GM23338 (cell line): ENCODE measurements around the gene ANAPC2. TPM values are rescaled to one million over a fixed set of nuclear protein-coding genes. Genes with fewer than 3 reads are reported as not detected.

Experiments used
- ATAC-seq: fragments of 200-7000 bp; cut with Tn5 transposase; 3 replicates; pipeline ENCODE4 v1.9.1; 2020
- DNase-seq: peaks from one replicate; pipeline ENCODE4 v3.0.0-alpha.2; 2015; ENCODE audit warnings: low spot score
- H2AFZ ChIP-seq: fragments of 200-600 bp; sonication (generic); 2 replicates; pipeline ENCODE4 v1.8.0; 2016; ENCODE audit warnings: antibody characterized with exemption, mild to moderate bottlenecking, moderate library complexity
- H3F3A ChIP-seq: fragments of 200-600 bp; sonication (generic); replicated peaks from 2 replicates; pipeline ENCODE4 v1.8.0; 2017; ENCODE audit warnings: antibody characterized with exemption, mixed run types, low read depth
- H3K27ac ChIP-seq: fragments of 200-600 bp; sonication (generic); 2 replicates; pipeline ENCODE4 v1.6.1; 2016; ENCODE audit warnings: low read depth
- H3K27me3 ChIP-seq: fragments of 200-600 bp; sonication (generic); 2 replicates; pipeline ENCODE4 v1.8.0; 2016; ENCODE audit warnings: mild to moderate bottlenecking, mixed run types, moderate library complexity; ENCODE audit not compliant: insufficient read depth
- H3K36me3 ChIP-seq: fragments of 200-600 bp; sonication (generic); 2 replicates; pipeline ENCODE4 v1.8.0; 2016; ENCODE audit warnings: mild to moderate bottlenecking; ENCODE audit not compliant: insufficient read depth
- H3K4me1 ChIP-seq: fragments of 200-600 bp; sonication (generic); 2 replicates; pipeline ENCODE4 v1.8.0; 2016; ENCODE audit warnings: mild to moderate bottlenecking, moderate library complexity; ENCODE audit not compliant: insufficient read depth
- H3K4me2 ChIP-seq: fragments of 200-600 bp; sonication (generic); 2 replicates; pipeline ENCODE4 v1.7.1; 2017; ENCODE audit warnings: mixed run types
- H3K4me3 ChIP-seq: fragments of 200-600 bp; sonication (generic); 2 replicates; pipeline ENCODE4 v1.6.1; 2016; ENCODE audit warnings: mixed run types
- H3K79me2 ChIP-seq: fragments of 200-600 bp; sonication (generic); replicated peaks from 2 replicates; pipeline ENCODE4 v1.8.0; 2017; ENCODE audit warnings: mild to moderate bottlenecking; ENCODE audit not compliant: insufficient read depth
- H3K9me2 ChIP-seq: fragments of 200-600 bp; sonication (generic); 2 replicates; pipeline ENCODE4 v1.8.0; 2017; ENCODE audit not compliant: insufficient read depth
- H4K20me1 ChIP-seq: fragments of 200-600 bp; sonication (generic); replicated peaks from 2 replicates; pipeline ENCODE4 v1.8.0; 2017; ENCODE audit warnings: mild to moderate bottlenecking; ENCODE audit not compliant: insufficient read depth
- H3K27ac Mint-ChIP-seq: 2 replicates; pipeline ENCODE4 v1.8.0; 2020; ENCODE audit warnings: inconsistent platforms, mild to moderate bottlenecking, moderate library complexity, mixed read lengths
- H3K27me3 Mint-ChIP-seq: 3 replicates; pipeline ENCODE4 v1.8.0; 2022; ENCODE audit warnings: low read depth, mild to moderate bottlenecking, moderate library complexity, mixed read lengths, inconsistent platforms; ENCODE audit not compliant: insufficient read depth, poor library complexity
- H3K36me3 Mint-ChIP-seq: 3 replicates; pipeline ENCODE4 v1.8.0; 2021; ENCODE audit warnings: low read depth, mild to moderate bottlenecking, inconsistent platforms, moderate library complexity, mixed read lengths
- H3K4me1 Mint-ChIP-seq: 3 replicates; pipeline ENCODE4 v1.8.0; 2020; ENCODE audit warnings: mild to moderate bottlenecking, inconsistent platforms, mixed read lengths
- H3K4me3 Mint-ChIP-seq: 3 replicates; pipeline ENCODE4 v1.8.0; 2021; ENCODE audit warnings: moderate library complexity, mild to moderate bottlenecking, inconsistent platforms, mixed read lengths
- H3K9me3 Mint-ChIP-seq: 3 replicates; pipeline ENCODE4 v1.8.0; 2020; ENCODE audit warnings: moderate library complexity, mild to moderate bottlenecking, inconsistent platforms, mixed read lengths
- ETS1 ChIP-seq: IDR thresholded peaks from 2 replicates; pipeline ENCODE4 v1.6.1; 2016; ENCODE audit warnings: antibody characterized with exemption
- EZH2phosphoT487 ChIP-seq: fragments of 200-600 bp; sonication (generic); IDR thresholded peaks from one replicate; pipeline ENCODE4 v1.8.1; 2018; ENCODE audit warnings: antibody characterized with exemption; ENCODE audit not compliant: unreplicated experiment
- JUNB ChIP-seq: IDR thresholded peaks from one replicate; pipeline ENCODE4 v1.6.1; 2016; ENCODE audit warnings: antibody characterized with exemption; ENCODE audit not compliant: unreplicated experiment
- NANOG ChIP-seq: IDR thresholded peaks from 2 replicates; pipeline ENCODE4 v1.6.1; 2016; ENCODE audit warnings: antibody characterized with exemption, borderline replicate concordance
- REST ChIP-seq: IDR thresholded peaks from one replicate; pipeline ENCODE4 v1.6.1; 2018; ENCODE audit warnings: antibody characterized with exemption; ENCODE audit not compliant: unreplicated experiment
- ZNF114 ChIP-seq: fragments of 250-450 bp; sonication (Bioruptor Pico); IDR thresholded peaks from 2 replicates; pipeline ENCODE4 v1.5.0; 2020; ENCODE audit warnings: mild to moderate bottlenecking, moderate library complexity
- ZNF331 ChIP-seq: fragments of 250-450 bp; sonication (Bioruptor Pico); IDR thresholded peaks from 2 replicates; pipeline ENCODE4 v1.5.0; 2020; ENCODE audit warnings: low read depth, mild to moderate bottlenecking, moderate library complexity
- polyA plus RNA-seq: library from polyadenylated mRNA; unstranded; fragments of >200 nt; fragmentation: Nextera tagmentation; extraction: Ambion mirVana; gene quantifications from 2 replicates; pipeline ENCODE4 v1.2.1, GENCODE V29; 2016
- total RNA-seq: library from RNA; depleted of rRNA; stranded (reverse); fragments of >200 nt; shearing (Covaris generic); gene quantifications from 2 replicates; pipeline ENCODE4 v1.2.3, GENCODE V29; 2014
- TF ChIP-seq, protein P1 (sequence below), 2 experiments: fragments of 200-600 bp in 1 of 2; sonication (generic) in 1 of 2; conservative IDR thresholded peaks; 2 replicates each; pipeline versions ENCODE4 v1.5.1 to v1.6.1; 2016 to 2017; ENCODE audit warnings: antibody characterized with exemption in 2 of 2, low read depth in 2 of 2, mild to moderate bottlenecking in 2 of 2, moderate library complexity in 1 of 2

Gene ANAPC2
- total and polyA plus RNA-seq, 2 experiments from 2014 or later: 16.4 to 42.9 TPM

DNA sequence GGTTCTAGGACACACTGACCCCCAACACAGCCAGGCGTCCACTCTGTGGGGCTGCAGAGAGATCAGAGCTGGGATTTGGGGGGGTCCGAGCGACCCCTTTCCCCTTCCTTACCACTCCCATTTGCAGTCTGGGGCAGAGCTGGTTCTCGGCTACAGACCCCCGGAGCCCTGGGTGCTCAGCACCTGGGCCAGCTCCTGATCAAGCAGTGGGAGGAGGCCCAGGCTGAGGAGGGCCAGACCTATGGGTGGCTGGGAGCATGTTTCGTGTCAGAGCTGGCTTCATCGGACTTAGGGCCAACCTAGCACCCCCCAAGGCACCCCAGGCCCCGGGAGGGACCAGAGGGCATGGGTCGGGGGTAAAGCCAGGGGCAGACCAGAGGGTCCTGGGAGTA lies 41.8 kb downstream of the ANAPC2 start:
- H3K4me3 ChIP-seq: no peak overlapping the region
- DNase-seq (no peak), ATAC-seq (peak; percentile 41)
- no peaks in the 10 kb centered on the region for H3K36me3 Mint-ChIP-seq
- no peak overlapping the region for H3K27ac ChIP-seq
- no peak overlapping the region for H2AFZ ChIP-seq
- no peaks in the 10 kb centered on the region for H3K4me1 ChIP-seq
- H3K79me2 ChIP-seq: no peaks in the 10 kb centered on the region
- H3K27me3 Mint-ChIP-seq: peaks cover 17% of the 10 kb centered on the region
- H3F3A ChIP-seq: 0 out of 2 replicates have a peak, but pooled peaks cover 2% of the 10 kb centered on the region
- H3K9me2 ChIP-seq: no peaks in the 10 kb centered on the region
- no peaks in the 10 kb centered on the region; the same call in 1 of the 2 replicates for H4K20me1 ChIP-seq
- no peak overlapping the region for H3K4me2 ChIP-seq
- H3K4me3 Mint-ChIP-seq: no peak overlapping the region
- H3K4me1 Mint-ChIP-seq: peaks cover 2% of the 10 kb centered on the region; the same call in 1 of the 3 replicates
- no peaks in the 10 kb centered on the region for H3K27me3 ChIP-seq
- peak; percentile 55 for TF ChIP-seq REST
- TF ChIP-seq ZNF114 (CRISPR knock-in tag): no peak
- H3K9me3 Mint-ChIP-seq: peaks cover 13% of the 10 kb centered on the region; the same call in 2 of the 3 replicates
- no peaks in the 10 kb centered on the region for H3K36me3 ChIP-seq
- no peak overlapping the region for H3K27ac Mint-ChIP-seq

DNA sequence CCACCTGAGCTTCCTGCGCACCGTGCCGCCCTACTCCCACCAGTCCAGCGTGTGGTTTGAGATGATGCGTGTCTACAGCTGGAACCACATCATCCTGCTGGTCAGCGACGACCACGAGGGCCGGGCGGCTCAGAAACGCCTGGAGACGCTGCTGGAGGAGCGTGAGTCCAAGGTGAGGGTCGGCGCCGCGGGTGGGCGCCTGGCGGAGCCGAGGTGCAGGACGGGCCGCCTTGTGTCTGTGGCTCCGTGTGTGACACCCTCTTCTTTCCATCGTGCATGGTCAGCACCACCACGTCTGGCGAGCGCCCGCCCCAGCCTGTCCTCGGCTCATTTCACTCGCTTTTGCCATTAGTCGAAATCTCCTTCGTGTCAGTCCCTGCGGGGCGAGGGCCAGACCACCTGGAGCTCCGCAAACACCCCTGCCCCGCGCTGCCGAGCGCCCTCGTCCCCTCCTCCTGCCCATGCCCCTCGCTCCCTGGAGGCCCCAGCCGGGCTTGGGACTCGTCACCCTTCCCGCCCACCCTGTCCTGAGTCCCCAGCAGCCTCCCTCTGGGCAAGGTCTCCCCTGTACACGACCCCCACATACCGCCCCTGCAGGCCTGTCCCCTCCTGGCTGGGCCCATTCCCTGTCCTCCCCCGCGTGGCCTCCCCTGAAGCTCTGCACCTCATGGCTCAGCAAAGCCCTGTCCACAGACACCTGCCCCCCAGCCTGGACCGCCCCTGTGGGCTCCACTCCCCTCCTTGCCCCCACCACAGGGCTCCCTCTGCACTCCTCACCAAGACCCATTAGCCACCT lies 42.4 kb downstream of the ANAPC2 start:
- Histone ChIP-seq H3K4me1 (no peaks in the 10 kb centered on the region), H3K4me2 (no peak overlapping the region), H3K27ac (no peak overlapping the region), H3K4me3 (no peak overlapping the region), H2AFZ (no peak overlapping the region), H3K36me3 (no peaks in the 10 kb centered on the region), H3K79me2 (no peaks in the 10 kb centered on the region), H3K27me3 (peaks cover 6% of the 10 kb centered on the region; the same call in 1 of the 2 replicates), H4K20me1 (no peaks in the 10 kb centered on the region), H3F3A (0 out of 2 replicates have a peak, but pooled peaks cover 2% of the 10 kb centered on the region), H3K9me2 (no peaks in the 10 kb centered on the region)
- H3K9me3 Mint-ChIP-seq: peaks cover 7% of the 10 kb centered on the region; the same call in 2 of the 3 replicates
- TF ChIP-seq ZNF114 (CRISPR knock-in tag) (no peak), JUNB (no peak), NANOG (no peak), REST (peak; percentile 28), EZH2phosphoT487 (no peak), ETS1 (no peak), ZNF331 (no peak)
- TF ChIP-seq, protein P1, sequence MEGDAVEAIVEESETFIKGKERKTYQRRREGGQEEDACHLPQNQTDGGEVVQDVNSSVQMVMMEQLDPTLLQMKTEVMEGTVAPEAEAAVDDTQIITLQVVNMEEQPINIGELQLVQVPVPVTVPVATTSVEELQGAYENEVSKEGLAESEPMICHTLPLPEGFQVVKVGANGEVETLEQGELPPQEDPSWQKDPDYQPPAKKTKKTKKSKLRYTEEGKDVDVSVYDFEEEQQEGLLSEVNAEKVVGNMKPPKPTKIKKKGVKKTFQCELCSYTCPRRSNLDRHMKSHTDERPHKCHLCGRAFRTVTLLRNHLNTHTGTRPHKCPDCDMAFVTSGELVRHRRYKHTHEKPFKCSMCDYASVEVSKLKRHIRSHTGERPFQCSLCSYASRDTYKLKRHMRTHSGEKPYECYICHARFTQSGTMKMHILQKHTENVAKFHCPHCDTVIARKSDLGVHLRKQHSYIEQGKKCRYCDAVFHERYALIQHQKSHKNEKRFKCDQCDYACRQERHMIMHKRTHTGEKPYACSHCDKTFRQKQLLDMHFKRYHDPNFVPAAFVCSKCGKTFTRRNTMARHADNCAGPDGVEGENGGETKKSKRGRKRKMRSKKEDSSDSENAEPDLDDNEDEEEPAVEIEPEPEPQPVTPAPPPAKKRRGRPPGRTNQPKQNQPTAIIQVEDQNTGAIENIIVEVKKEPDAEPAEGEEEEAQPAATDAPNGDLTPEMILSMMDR (conservative IDR thresholded peaks at IDR 0.05; ENCODE audit: low read depth in 2 of 2): no peak
- H3K36me3 Mint-ChIP-seq: no peaks in the 10 kb centered on the region
- DNase-seq: no peak
- H3K4me1 Mint-ChIP-seq: peaks cover 2% of the 10 kb centered on the region; the same call in 1 of the 3 replicates
- peak; percentile 10 for ATAC-seq
- H3K4me3 Mint-ChIP-seq: no peak overlapping the region
- no peak overlapping the region for H3K27ac Mint-ChIP-seq
- peaks cover 21% of the 10 kb centered on the region for H3K27me3 Mint-ChIP-seq
